Fibroblast of skin of right quadriceps (primary cell): ENCODE measurements around the gene ADSS1.

Experiments
- DNase-seq: peaks from one replicate; pipeline ENCODE4 v3.0.0-alpha.2; 2013

ADSS1 gene

GRCh38 chr14:104784846-104785707, 61.0 kb downstream of the ADSS1 start:
- DNase-seq, result no peak

DNA sequence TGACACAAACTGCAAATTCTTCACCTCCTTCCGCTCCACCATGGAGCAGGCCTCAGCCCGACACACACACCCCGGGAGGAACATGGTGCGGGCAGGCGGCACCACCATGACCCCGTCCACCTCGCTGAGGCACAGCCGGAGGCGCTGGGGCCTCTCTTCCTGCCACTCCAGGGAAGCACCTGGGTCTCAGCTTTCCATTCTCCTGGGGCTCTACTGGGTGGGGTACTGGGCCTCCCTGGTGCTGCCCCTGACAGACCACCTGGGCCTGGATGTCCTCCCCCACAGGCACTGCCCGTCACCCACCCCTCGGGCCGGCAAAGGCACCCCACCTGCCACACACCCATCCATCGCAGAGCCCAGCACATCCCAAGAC, 61.7 kb downstream of the ADSS1 start:
- DNase-seq, result no peak

- no peak for DNase-seq
Measured at GRCh38 chr14:104786091-104786586, 62.1 kb downstream of the ADSS1 start.

DNA sequence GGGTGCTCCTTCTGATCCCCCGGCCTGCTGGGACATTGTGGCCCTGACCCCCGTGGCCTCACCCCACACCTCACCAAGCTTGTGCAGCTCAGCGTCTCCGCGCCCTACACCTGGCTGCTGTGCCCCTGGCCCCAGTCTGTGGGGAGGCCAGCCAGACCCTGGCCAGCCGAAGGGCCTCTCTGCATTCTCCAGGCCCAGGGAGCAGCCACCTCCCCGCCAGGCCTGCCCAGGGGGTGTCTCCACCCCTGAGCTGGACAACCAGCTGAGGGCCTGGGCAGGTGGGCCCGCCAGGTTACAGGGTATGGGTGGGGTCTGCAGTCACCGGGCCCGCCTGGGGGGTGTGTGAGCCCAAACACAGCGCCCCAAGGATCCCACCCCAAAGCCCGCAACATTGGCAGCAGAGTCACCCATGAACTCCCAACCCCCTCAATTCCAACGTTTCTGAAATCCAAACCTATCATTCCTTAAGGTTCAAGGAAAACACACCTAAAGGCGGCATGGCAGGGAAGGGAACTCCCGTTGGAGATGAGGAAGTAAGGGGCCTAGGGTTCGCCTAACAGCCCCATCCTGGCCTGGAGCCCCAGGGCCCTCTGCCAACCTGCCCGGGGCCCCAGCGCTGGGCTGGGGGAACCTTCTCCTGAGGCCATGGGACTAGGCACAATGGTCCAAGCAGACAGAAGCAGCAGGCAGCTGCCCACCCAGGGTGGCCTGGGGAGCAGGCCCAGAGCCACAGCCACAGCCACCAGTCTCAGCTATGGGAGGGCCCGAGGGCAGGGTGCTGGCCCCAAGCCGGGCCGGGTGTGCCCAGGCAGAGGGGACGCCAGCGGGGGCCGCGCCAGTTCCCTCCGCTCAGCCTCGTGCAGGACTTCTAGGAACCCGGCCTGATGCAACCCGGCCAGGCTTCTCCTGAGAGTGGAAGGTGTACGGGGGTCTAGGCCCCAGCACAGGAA, 63.0 kb downstream of the ADSS1 start:
- DNase-seq, result no peak

GRCh38 chr14:104787736-104788135, 63.7 kb downstream of the ADSS1 start:
- no peak for DNase-seq

- DNase-seq, result no peak
Measured at GRCh38 chr14:104788161-104788818, 64.3 kb downstream of the ADSS1 start.

GRCh38 chr14:104788873-104789663, 65.0 kb downstream of the ADSS1 start:
- no peak for DNase-seq

GRCh38 chr14:104789752-104790743, 66.0 kb downstream of the ADSS1 start:
- no peak for DNase-seq

GRCh38 chr14:104791425-104791824, 67.4 kb downstream of the ADSS1 start:
- DNase-seq, result no peak

DNA sequence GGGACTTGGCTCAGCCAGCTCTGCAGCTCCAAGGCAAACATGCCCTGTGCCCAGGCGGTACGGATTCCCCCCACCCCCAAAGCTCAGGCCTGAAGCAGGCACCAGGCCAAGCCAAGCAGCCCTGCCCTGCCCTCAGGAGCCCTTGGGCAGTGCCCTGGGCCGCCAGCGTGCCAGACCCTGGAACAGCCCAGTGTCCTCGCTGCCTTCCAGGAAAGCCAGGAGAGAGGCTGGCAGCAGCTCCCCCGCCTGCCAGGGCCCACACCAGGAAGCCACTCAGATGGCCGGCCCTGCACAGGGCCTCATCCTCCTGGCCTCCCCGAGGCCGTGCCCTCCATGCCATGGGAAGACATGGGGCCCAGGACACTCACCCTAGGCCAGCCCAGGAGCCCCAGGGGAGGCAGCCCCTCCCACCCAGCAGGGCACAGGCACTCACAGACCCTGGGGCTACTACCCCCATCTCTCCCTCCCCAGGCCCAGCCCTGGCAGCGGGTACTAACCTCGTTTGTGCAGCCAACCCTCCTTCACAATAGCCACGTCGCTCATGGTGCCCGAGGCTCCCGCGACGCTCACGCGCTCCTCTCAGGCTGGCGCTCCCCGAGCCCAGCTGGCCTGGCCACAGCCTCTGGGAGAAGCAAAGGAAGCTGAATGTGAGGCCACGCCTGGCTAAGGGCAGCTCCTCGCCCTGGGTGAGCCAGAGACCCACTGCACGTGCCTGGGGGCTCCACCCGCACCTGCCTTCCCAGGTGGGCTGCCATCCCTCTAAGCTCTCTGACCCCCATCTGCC, 68.3 kb downstream of the ADSS1 start:
- DNase-seq, result no peak

DNA sequence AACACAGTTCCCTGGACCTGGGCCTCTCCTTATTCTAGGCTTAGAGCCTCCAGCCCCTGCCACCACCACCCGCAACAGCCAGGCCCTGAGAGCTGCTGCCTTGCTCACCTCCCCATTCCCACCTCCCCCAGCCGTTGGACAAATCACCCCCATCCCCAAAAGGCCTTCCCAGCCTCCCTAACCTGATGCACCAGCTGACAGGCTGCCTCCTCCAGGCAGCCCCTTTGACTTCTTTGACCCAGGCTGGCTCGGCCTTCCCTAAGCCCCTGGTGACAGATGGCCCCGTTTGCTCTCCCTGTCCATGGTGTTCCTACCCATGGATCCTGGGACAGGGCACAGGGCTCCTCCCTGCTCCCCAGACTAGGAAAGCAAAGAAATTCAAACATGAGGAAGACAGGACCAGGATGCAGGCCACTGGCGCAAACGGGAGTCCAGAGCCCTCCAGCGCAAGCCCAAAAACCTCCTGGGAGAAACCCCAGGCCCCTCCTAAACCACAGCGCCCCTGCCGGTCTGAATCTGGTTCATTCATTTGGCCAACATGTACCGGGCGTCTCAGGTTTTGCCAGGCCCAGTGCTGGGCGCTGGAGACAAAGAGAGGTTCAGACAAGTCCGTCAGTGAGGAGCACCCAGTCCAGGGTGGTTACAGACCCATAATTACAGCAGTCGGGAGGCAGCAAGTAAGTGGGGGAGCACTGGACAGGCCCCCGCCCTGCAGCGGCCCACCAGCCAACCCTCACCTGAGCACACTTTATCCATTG, 69.1 kb downstream of the ADSS1 start:
- DNase-seq, result no peak

- DNase-seq, result no peak
Measured at GRCh38 chr14:104793703-104793959, 69.6 kb downstream of the ADSS1 start.

DNA sequence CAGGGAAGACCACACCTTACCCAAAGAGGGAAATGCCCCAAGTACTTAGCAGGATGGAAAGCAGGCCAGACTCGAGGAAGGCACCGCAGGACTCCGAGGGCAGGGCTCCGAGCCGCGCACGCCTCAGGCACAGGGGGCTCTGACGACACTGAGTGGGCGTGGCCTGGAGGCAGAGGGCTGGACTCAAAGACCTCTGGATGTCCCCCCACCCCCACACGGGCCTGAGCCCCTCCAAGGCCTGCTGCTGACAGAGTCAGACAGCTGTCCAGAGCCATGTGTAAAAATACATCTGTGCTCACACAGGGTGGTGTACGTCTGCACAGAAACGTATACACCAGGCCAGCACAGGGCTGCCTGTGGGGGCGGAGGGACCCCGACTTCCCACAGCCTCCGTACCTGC, 70.1 kb downstream of the ADSS1 start:
- DNase-seq, result peak; percentile 67

- no peak for DNase-seq
Measured at GRCh38 chr14:104794631-104794992, 70.6 kb downstream of the ADSS1 start.

- no peak for DNase-seq
Measured at GRCh38 chr14:104794993-104795780, 71.2 kb downstream of the ADSS1 start, which contains the start of gene AKT1. Gene AKT1, minus strand, starts transcription at chr14:104795748. Its CDS starts 3,105 bp downstream, at chr14:104792643.

DNA sequence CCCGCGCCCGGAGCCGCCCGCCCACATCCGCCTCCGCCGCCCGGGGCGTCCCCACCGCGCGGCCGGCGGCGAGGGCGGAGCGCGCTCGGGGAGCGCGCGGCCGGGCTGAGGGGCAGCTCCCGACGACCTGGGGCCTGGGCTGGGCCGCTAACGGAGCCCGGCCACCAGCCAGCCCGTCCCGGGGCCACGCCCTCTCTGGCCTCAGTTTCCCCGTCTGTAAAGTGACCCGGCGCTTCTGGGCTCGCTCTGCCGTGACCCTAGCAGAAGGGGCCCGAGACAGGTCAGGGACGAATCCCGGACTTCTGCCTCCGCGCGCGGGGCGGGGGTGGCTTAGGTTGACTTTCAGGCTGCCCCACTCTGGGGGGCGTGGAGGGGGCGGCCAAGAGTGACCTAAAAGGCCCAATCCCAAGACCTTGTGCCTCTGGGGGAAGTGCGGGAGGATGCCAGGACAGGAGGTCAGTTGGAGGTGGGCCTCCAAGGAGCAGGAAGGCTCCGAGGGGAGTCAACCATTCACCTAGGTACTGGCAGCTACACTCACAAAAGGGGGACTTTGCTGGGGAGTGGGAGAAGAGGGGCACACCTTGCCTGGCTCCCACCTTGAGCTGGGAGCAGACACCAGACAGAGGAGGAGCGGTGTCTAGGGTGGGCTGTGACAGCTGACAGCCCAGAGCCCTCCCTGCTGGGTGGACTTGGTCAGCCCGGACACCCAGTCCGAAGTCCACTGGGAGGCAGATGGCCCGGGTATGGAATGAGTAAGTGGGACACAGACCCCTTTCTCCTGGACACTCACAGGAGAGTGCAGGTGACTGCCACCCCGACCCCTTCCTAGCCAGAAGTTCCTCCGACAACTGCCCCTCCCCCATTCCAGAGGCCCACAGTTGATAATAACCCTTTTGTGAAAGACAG, 72.0 kb downstream of the ADSS1 start:
- peak; percentile 58 for DNase-seq

DNA sequence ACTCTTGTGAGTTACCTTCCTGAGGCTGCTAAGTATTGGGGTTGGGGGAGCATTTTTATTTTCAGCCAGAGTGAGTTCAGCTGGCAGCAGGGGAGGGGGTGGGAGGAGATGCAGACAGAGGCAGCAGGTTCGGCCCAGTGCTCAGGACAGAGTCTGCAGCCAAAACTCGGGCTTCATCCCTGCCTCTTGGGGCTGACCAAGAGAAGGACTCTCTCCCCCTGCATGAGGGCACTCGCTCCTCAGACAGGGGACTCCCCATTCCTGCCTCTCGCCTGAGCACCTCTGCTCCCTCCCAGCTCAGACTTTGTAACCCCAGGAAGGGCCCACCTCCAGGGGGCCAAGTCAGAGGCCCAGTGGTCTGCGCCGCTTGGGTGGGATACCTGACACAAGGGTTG, 72.7 kb downstream of the ADSS1 start:
- DNase-seq, result no peak
